H1 (cell line): ENCODE results near the gene DEAF1. TPM values are rescaled to one million over a fixed set of nuclear protein-coding genes. Genes with fewer than 3 reads are reported as not detected.

Experiments used
- SIRT6 ChIP-seq: IDR thresholded peaks from one replicate; pipeline ENCODE4 v1.7.1; 2012; ENCODE audit warnings: low read length, inconsistent platforms
- polyA plus RNA-seq, 7 experiments: library from polyadenylated mRNA; depleted of rRNA in 3 of 7; stranded (reverse) in 5 of 7; unstranded in 2 of 7; fragments of >200 nt in 5 of 7; fragments of 200-250 nt in 2 of 7; gene quantifications; 1 replicate in 5 of 7; 2 replicates in 1 of 7; 4 replicates in 1 of 7; pipeline versions ENCODE4 v1.2.1 to v1.2.3, GENCODE V29; 2011 to 2013; ENCODE audit warnings: missing spikeins in 2 of 7, mixed read lengths in 2 of 7
- total RNA-seq: library from RNA; stranded (reverse); fragmentation: NEBNext Ultra II Directional; extraction: Animal tissue kit (Norgen Biotek cat#: 25700); gene quantifications from 2 replicates; pipeline ENCODE4 v1.2.1, GENCODE V29; 2021

Gene DEAF1
- total and polyA plus RNA-seq, 2 of the 8 experiments (the other 6 are each of a cell fraction or from before 2014, with no cell fraction given) = 47.3 to 58.4 TPM

GRCh38 chr11:722346-722811, 27.4 kb upstream of the DEAF1 start (continued):
- no peak for TF ChIP-seq SIRT6
